22Rv1 (cell line): ENCODE results near the gene IQGAP2.

Experiments
- CTCF ChIP-seq: fragments of 450-650 bp; IDR thresholded peaks from 2 replicates; pipeline ENCODE4 v1.5.1; 2017; ENCODE audit warnings: mild to moderate bottlenecking
- ZFX ChIP-seq: fragments of 450-650 bp; IDR thresholded peaks from 2 replicates; pipeline ENCODE4 v1.6.1; 2017; ENCODE audit warnings: antibody characterized with exemption, borderline replicate concordance

DNA sequence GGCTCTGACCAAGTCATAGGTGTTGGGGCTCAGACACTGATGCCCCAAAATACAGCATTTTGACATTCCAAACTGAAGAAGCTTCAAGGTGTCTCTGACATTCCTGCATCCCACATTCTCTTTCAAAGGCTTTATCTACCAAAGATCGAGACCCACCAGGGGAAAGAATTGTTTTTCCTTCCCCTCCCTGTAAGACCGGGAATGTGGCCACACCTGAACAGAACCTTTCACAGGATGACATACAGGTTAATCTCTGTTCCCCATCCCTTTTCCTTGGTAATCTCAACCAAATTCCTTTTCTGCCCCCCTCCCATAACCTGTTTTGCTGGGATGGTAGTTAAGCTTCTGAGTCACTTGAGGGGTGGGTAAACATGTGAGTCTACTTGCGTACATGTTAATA, 72.3 kb downstream of the IQGAP2 start:
- no peak for TF ChIP-seq CTCF
- TF ChIP-seq ZFX = no peak
